ENCODE measurements around the gene PROB1. TPM values are rescaled to one million over a fixed set of nuclear protein-coding genes. Genes with fewer than 3 reads are reported as not detected.
A peak's percentile ranks its signal among the peaks of the same experiment; 100 is the strongest.
"Not testable (repeated sequence)": the region's sequence is repeated elsewhere in the genome, so short reads cannot be mapped to it uniquely, and the experiment has no call there.

Gene PROB1
- total RNA-seq, 1 donor from 2014 or later: 0.75 TPM

DNA sequence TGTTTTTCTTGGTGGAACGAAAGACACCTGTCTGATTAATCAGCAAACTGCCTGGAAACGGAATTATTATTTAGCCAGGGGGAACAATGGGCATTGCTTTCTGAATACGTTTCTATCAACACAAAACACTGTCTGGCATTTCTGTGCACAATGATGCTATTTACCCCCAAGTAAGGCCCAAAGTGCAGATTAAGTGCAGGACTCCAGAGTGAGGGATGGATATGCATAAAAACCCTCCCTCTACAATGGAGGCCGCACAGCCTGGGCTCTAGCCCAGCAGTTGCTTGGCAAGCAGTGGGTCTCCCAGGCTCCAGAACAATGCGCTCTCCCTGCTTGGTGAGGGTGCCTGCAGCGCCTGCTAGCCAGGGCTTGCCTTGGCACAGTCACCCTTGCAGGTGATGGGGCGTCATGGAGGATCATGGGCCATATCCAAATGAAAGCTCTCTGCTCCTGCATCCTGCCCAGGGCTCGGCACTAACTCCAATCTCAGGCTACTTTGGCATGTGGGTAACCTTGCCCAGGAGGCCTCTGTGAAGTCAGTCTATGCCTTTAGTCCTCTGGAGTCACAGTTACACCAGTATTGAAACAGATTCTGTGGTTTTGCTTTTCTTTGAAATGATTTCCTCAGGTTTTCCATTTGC lies 20.4 kb upstream of the PROB1 start:
- ATAC-seq (no peak), DNase-seq (ENCODE audit: low spot score) (no peak)

DNA sequence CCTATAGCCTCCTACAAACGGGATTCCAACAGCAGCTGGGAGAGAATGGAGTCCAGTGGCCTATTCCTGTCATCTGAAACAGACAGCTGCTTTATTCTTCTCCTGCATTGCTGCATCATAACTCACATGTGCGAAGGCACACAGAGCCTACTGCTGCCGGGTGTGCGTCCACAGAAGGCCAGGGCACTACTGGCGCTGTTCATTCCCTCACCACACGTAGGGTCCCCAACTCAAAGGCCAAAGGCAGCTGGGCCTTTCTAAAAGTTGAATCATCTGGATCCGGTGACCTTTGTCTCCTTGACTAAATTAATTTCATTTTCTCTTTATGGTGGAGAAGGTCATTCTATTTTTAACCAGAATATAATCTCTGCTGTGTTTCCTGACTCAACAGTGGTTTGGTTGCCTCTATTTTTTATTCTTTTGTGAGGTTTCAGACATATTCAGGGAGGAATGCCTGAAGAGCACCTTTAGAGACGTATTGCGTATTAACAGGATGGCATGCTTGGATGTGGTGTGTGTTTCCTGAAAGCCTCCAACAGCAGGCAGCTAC lies 19.8 kb upstream of the PROB1 start:
- ATAC-seq: no peak
- no peak for DNase-seq (ENCODE audit: low spot score)

DNA sequence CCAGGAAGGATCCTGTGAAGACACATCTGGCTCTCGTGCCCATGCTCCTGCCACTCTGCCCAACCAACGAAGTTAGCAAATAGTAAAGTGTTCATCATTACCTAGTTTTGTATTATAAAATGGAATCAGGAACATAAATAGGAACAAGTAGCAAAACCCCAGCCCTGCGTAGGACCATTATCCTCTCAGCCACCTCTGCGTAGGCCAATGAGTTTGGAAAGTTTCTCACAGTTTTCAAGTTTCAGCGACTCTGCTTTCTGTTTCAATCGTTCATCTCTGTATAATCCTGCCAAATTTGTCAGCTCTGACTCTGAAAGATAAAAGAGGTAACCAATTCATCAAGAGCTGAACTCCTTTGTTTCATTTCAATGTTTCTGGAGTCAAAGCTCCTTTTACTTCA lies 19.1 kb upstream of the PROB1 start:
- no peak for ATAC-seq
- DNase-seq (ENCODE audit: low spot score): no peak

DNA sequence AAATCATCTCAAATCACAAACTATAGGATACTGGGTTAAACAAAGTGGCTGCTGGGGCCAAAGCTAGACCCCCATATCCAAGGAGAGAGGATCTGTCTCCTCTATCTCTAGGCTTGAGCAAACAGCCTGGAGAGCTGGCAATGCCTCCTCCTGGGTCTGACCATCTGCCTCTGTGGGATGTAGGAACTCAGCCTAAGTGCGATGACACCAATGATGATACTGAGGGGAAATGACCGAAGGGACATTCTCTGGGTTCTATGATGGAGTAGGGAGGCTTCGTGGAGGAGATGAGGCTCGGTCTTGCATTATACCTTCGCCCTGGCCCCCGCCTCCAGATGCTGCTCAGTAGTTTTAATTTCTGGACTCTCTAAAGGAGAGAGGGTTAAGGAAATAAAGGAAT lies 18.2 kb upstream of the PROB1 start:
- no peak for ATAC-seq
- no peak for DNase-seq (ENCODE audit: low spot score)

DNA sequence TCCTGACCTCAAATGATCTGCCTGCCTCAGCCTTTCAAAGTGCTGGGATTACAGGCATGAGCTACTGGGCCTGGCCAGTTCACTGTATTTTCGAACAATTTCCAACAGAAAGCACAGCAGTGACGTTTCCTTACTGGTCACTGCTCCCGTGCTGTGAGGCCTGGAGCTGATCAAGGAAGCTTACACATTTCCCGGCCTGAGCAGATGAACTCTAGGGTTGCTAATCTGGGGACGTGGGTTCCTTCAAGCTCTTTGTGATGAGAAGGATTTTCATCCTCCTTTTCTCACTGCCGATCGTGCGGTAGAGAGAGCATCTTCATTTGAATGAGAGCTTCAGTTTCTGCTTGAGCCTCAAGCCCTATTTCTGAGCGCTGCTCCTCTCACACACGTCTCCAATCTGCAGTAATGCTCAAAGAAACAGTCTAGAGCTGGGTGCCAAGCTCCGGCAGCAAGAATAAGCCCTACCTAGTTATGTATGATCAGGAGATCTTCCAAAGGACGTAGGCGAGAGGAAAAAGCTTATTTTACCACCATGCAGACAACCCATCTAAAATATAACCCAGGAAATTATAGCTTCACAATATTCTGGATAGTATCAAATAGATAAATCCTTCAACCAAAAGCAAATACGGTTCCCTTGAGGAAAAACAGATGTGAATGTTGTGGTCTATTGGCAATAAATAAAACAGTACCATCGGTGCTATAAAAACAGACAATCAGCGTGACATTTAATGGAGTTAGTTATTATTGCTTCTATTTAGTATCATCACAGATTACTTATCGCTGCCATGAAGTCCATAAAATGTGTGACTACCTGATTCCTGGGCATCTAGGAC lies 16.3 kb upstream of the PROB1 start:
- ATAC-seq (no peak), DNase-seq (ENCODE audit: low spot score) (no peak)

DNA sequence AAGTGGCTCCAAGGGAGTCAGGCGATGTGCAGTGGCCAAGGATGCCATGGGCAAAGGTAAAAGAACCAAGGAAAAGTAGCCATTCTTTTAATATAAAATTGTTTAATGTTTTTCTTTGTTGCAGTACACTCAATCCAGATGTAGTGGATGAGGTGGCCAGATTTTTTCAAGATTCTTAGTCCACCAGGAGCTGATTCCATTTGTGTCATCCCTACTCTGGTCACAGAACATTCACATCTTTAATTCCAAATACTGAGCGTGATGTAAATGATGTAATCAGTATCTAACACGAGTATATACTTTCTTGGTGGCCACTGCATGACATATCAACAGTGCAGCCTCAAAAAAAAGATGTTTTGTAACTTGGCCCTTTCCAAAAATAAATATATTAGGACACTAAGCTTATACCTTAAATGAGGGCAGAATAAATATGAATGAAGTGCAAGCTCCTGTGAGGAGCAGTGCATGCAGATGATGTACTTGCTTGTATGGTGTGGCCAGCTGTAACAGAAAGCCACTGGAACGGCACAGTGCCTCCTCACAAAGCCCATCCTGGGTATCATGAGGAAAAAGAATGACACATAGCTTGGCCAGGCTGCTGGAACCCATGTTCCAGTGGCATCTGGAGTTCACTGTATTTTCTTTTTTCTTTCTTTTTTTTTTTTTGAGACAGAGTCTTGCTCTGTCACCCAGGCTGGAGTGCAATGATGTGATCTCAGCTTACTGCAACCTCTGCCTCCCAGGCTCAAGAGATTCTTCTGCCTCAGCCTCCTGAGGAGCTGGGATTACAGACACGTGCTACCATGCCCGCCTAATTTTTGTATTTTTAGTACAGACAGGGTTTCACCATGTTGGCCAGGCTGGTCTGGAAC lies 15.5 kb upstream of the PROB1 start:
- DNase-seq (ENCODE audit: low spot score) (no peak), ATAC-seq (no peak)

DNA sequence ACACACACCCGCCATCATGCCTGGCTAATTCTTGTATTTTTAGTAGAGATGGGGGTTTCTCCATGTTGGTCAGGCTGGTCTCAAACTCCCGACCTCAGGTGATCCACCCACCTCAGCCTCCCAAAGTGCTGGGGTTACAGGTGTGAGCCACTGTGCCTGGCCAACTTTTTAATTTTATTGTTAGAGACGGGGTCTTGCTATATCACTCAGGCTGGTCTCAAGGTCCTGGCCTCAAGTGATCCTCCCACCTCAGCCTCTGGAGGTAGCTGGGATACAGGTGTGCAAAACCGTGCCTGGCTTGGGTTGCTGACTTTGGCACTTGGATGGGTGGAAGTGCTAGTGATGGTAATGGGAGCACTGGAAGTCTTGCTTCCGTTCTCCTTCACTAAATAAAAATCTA lies 14.2 kb upstream of the PROB1 start:
- ATAC-seq; DNase-seq (ENCODE audit: low spot score): not testable (repeated sequence)

DNA sequence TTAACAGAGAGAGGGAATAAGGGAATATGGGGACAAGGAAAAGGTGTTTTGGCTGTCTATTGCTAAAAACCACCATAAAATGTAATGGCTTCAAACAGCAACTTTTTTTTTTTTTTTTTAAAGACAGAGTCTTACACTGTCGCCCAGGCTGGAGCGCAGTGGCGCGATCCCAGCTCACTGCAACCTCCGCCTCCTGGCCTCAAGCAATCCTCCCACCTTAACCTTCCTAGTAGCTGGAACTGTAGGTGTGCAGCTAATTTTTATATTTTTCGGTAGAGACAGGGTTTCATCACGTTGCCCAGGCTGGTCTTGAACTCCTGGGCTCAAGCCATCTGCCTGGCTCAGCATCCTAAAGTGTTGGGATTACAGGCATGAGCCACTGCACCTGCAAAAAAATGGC lies 13.3 kb upstream of the PROB1 start:
- DNase-seq (ENCODE audit: low spot score): no peak
- no peak for ATAC-seq

DNA sequence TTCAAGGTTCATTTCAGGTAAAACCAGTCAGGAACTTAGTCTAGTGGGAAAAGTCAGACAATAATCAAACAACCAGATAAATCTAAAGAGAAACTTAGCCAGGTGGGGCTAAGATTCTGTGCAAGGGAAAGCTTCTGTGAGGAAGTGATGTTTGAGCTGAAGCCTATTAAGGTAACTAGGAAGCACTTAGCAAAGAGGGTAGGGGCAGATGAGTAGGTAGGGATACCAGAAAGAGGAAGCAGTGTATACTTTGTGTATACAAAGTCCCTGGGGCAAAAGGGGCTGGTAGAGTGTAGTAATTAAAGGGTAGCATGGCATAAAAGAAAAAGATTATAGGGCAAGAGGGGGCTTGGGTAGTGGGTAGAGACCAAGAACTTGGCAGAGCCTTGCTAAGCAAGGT lies 12.6 kb upstream of the PROB1 start:
- ATAC-seq: no peak
- no peak for DNase-seq (ENCODE audit: low spot score)

DNA sequence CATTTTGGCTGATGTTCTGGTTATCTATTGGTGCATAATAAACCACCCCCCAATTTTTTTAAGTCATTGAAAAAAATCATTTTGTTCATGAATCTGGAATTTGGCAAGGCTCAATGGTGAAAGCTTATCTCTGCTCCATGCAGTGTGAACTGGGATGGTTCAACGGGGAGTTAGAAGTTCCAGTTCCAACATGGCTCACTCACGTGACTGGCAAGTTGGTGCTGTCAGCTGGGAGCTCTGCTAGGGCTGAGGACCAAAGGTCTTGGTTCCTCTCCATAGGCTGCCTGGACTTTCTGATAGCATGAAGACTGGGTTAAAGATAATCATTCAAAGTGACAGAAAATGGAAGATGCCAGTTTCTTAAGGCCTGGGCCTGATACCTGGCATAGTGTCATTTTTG lies 12.1 kb upstream of the PROB1 start:
- ATAC-seq (no peak), DNase-seq (ENCODE audit: low spot score) (no peak)

DNA sequence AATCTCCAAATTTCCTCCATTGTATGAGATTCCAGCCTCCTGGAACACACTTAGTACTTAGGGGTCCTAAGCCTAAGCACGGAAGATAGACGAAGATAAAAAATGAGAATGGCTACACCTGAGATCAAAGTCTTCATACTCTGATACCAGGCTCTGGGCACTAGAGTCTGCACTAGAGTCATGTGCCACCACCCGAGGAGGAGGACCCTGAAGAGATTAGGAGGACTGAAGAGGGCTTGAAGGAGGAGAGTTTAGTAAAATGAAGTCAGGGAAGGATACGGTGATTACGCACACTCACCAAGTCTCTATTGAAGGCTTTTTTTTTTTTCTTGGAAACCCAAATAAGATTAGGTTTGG lies 9.6 kb upstream of the PROB1 start:
- DNase-seq (ENCODE audit: low spot score) (no peak), ATAC-seq (no peak)

DNA sequence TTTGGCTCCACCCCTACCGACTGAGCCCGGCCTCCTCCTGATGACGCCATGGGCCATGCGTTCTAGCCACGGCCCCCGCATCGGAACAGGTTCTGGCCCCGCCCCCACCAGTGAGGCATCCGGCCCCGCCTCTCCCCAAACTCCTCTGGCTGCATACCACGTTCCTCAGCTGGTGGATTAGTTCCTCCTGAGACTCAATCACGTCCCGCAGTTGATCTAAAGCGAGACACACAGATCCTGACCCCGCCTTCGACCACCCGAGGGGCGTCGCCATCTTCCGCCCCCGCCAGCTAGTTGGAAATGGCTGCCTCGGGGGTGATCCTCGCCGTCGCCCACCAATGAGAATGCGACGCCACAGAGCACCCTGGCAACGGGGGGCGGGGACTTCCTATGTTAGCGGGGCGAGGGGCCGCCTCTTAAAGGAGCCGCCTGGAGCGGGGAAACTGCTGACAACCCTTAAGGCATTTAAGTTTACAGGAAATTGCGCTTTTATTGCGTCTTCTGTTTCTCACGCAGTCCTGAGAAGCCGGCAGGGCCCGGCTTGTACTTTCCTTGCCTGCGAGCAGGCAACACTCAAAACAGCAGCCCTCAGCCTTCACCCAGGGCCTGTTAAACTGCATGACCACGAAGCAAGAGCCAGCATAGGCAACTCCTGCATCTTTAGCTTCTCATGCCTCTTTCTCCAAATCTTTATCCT lies 9.0 kb upstream of the PROB1 start, which contains the start of gene SPATA24:
Gene SPATA24 (minus strand): TSS at position 303 of the 697 bp plus-strand sequence. CDS start 29 bp downstream, at position 274.
- peak; percentile 97 for DNase-seq (ENCODE audit: low spot score)
- peak; percentile 95 for ATAC-seq

DNA sequence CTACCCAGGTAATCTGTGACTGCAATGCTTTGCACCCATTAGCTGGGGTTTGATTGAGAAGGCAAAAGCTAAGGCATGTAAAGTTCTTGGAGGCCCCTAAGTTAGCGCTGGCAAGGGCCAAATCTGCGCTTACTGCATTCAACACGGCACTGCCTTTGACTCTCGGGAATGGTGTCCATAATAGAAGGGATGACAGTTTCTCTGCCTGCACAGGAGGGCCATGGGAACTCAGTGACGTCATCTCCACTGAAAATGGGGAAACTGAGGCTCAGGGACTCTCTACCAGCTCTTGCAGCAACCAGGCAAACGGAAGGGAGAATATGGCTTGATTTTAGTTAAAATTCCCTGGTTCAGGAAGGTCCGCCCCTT lies 8.5 kb upstream of the PROB1 start:
- DNase-seq (ENCODE audit: low spot score): no peak
- no peak for ATAC-seq

DNA sequence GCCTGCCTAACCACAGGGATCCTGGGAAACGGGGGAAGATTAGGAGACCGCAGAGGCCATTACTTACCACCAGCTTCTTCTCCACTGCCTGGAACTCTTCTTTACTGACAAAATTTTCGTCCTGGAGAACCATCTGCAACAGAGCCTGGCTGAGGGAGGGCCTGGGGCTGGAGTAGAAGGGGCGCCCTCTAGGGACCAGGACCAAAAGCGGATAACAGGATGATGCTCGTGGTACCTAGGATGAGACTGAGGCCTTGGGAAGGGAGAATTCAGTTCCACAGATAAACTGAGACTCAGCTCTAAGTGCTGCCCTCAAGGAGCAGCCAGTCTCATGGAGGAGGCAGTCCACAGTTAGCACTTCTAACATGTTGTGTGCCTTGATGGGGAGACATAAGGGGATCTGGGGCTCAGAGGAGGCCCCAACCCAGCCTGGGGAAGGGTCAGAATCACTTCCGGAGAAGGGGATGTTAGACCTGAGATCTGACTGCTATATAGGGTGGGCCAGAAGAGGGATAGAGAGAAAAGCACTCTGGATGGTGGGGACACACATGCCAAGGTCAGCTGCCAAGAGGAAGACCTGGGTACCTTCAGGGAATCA lies 7.8 kb upstream of the PROB1 start:
- no peak for DNase-seq (ENCODE audit: low spot score)
- peak; percentile 36 for ATAC-seq

DNA sequence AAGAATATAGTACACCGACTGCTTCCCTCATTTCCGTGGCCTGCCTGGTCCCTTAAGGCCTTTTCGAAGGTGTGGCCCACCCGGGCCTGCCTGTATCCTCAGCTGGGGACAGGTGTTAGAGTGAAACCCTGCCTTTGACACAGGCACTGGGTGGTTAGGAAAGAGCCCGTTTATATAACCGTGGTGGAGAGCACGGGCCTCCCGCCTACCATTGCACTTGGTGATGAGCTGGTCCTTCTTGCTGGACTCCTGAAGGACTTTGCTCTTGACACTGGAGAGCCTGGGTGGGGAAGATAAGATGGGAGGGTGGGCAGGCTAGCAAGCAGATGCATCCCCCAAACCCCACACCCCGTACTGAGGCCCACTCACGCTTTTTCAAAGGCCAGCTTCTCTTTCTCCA lies 6.6 kb upstream of the PROB1 start:
- no peak for DNase-seq (ENCODE audit: low spot score)
- no peak for ATAC-seq

DNA sequence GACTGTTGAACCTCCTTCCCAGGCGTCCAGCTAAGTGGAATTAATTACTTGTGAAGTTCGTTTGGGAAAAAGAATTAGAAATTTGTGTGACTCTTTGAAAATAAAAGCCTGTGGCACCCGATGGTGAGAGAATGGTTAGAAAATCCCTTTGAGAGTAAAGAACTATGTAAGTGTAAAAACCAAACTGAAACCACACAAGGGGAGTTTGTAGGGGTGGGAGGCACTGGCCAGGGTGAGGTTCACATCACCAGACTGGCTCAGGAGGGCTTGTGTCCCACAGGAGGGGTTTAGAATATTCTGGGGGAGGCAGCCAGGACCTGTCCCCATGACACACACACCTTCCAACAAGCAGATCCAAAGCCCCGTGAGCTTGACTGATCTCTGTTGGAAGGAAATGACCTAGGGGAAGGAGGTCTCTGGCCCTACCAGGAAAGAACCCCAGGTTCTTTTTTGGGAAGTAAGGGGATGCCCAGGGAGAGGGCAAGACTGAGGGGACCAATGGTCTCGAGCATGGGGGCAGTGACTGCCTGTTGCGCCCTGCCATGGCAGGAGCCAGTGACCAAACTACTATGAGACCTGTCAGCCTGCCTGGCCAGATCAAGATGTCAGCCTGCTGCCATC lies 4.7 kb upstream of the PROB1 start:
- DNase-seq (ENCODE audit: low spot score): no peak
- no peak for ATAC-seq

DNA sequence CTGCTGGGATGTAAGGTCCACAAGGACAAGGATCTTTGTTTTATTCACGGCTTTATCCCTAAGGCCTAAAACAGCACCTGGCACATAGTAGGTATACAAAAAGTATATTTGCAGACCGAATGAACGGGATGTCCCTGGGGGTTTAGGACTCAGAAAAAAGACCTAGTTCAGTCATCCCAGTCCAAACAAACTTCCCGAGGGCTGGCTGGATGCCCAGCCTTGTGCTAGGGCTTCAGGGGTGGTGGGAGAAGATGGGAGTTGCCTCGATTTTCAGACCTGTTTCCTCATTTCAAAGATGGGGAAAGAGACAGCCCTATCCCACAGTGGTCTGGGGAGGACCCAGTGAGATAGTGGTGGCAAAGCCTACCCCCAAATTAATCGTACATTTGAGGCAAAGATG lies 3.0 kb upstream of the PROB1 start:
- no peak for DNase-seq (ENCODE audit: low spot score)

DNA sequence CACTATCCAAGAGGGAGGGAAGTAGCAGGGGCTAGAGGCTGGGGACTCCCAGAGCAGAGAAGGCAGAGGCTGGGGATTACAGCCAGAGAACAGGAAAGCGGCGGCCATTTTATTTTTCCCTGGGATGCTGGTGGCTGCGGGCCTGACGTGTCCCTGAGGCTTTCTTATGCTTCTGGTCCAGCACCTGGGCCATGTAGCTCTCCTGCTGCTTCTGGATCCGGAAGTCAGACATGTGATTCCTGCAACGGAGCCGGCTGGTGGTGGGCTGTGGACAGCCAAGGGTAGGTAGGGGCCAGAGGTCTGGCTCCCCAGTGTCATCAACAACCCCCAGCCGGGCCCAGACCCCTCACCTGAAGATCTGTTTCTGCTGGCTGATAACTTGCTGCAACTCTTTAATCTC lies 1.8 kb upstream of the PROB1 start:
- no peak for DNase-seq (ENCODE audit: low spot score)
- no peak for ATAC-seq

More for the DNA sequence above, 3.0 kb upstream of the PROB1 start:
- ATAC-seq: no peak

DNA sequence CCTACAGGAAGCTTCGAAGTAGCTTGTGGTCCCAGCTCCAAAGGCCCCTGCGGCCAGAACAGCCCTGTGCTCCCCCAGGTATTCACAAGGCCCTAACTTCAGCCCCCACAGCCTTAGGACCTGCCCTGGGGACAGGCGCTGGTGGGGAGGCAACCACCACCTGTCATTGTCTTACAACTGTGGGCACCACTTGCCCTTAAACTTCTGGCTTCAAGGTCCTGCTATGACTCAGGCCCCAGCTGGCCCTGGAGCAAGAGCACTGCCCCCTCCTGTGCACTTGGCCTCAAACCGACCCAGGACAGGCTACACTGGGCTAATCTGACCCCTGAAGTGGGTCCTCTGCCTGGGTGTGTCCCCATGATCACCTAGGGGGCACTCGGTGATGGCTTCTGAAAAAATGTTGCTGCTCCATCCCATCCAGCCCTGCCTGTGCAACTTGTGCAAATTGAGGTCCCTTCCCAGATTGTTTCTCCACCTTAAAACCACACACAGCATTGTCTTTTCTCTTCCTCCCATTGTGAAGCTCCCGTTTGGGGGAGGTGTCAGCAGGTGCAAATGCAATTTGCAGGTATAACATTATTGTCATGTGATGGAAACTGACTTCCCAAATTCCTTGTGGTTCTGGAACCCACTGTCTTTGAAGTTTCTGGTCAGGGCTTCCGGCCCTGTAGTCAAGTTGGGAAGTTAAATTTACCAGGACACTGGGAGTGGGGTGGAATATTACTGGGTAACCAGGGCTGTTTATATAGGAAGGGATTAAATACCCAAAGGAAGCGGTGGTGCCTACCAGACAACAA lies 1.1 kb upstream of the PROB1 start:
- no peak for ATAC-seq
- DNase-seq (ENCODE audit: low spot score): no peak

Data from left lobe of liver (tissue), 2 donors.